ENCODE data around the gene TMEM273. TPM values are rescaled to one million over a fixed set of nuclear protein-coding genes. Genes with fewer than 3 reads are reported as not detected.

TMEM273 gene
- total RNA-seq, 1 experiment from 2014 or later: not detected

DNA sequence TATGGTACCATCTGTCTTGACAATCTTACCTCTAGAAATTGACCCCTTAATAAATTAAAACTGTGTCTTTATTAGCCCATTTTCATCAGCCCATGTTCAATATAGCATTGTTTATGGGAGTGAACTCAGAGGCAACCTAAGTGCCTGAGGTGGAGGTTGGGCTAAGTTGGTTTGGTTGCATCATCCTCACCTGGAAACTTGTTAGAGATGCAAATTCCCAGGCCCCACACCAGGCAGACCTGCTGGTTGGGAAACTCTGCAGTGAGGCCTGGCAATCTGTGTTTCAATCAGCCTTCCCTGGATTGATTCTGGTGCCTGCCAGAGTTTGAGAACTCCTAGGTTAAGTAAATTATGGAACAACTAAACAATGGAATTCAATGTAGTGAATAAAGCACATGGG, 44.9 kb downstream of the TMEM273 start:
- no peak for DNase-seq (ENCODE audit: low read depth, low spot score)

More for the DNA sequence above, 44.9 kb downstream of the TMEM273 start:
- Histone ChIP-seq H3K4me3 (replicated peaks in 1 of 2; ENCODE audit: low read depth in 1 of 2, low read length in 2 of 2) (no peak overlapping the region), H3K9me2 (ENCODE audit: insufficient read depth) (no peaks in the 10 kb centered on the region), H3K27me3 (ENCODE audit: insufficient read depth, low read length) (peaks cover 28% of the 10 kb centered on the region; the same call in 1 of the 2 replicates), H4K20me1 (ENCODE audit: insufficient read depth) (no peaks in the 10 kb centered on the region), H2AFZ (ENCODE audit: low read depth, low read length, poor library complexity, severe bottlenecking) (no peak overlapping the region), H3K36me3 (ENCODE audit: control insufficient read depth in 1 of 2, insufficient read depth in 2 of 2, low read length in 2 of 2) (no peaks in the 10 kb centered on the region), H3K4me2 (ENCODE audit: low read length) (no peak overlapping the region), H3K4me1 (ENCODE audit: control insufficient read depth in 1 of 2, insufficient read depth in 2 of 2, low read length in 2 of 2) (peaks cover 0 to 10% of the 10 kb centered on the region in 2 experiments; a peak in 1 of 4 replicates), H3K27ac (ENCODE audit: low read depth, low read length) (no peak overlapping the region), H3K79me2 (ENCODE audit: insufficient read depth, low read length) (no peaks in the 10 kb centered on the region), H3K9ac (ENCODE audit: low read length) (no peak overlapping the region), H3K9me3 (ENCODE audit: control insufficient read depth in 1 of 2, insufficient read depth in 1 of 2, low read depth in 1 of 2, low read length in 2 of 2) (no peaks in the 10 kb centered on the region)
- no peak for ATAC-seq
- intact Hi-C loops (cut with micrococcal nuclease): no loop called here
- BruUV-seq (replicated peaks): no TSS peak
- ChIA-PET CTCF (no interaction called here), POLR2A (no interaction called here), RAD21 (ENCODE audit: low non-redundant PET in 1 of 2, low total read pairs in 2 of 2, uncharacterized antibody in 2 of 2, unreplicated experiment in 2 of 2) (no interaction called here)
- no peak for TF ChIP-seq YY1 (IDR thresholded peaks at IDR 0.05; ENCODE audit: extremely low read depth, insufficient replicate concordance, low read depth, low read length)
- TF ChIP-seq CTCF (IDR thresholded peaks at IDR 0.05 in 2 of 3, conservative IDR thresholded peaks at IDR 0.05 in 1 of 3; ENCODE audit: borderline replicate concordance in 1 of 3, insufficient read depth in 1 of 3, low read depth in 2 of 3, low read length in 2 of 3): no peak
- TF ChIP-seq EGR1 (IDR thresholded peaks at IDR 0.05; ENCODE audit: low read depth): no peak
- TF ChIP-seq POLR2A (IDR thresholded peaks at IDR 0.05; ENCODE audit: borderline replicate concordance, extremely low read depth, insufficient read depth, insufficient read length): no peak
- TF ChIP-seq ZNF274 (IDR thresholded peaks at IDR 0.05; ENCODE audit: low read depth, low read length): no peak
- no peak for TF ChIP-seq EZH2 (IDR thresholded peaks at IDR 0.05)
- TF ChIP-seq RAD21 (IDR thresholded peaks at IDR 0.05; ENCODE audit: low read depth): no peak
- TF ChIP-seq, protein P1, sequence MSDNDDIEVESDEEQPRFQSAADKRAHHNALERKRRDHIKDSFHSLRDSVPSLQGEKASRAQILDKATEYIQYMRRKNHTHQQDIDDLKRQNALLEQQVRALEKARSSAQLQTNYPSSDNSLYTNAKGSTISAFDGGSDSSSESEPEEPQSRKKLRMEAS (IDR thresholded peaks at IDR 0.05): no peak
- TF ChIP-seq POLR2AphosphoS5 (IDR thresholded peaks at IDR 0.05; ENCODE audit: low read depth, low read length): no peak
- no peak for TF ChIP-seq ATF3 (IDR thresholded peaks at IDR 0.05)
- TF ChIP-seq, protein P2, sequence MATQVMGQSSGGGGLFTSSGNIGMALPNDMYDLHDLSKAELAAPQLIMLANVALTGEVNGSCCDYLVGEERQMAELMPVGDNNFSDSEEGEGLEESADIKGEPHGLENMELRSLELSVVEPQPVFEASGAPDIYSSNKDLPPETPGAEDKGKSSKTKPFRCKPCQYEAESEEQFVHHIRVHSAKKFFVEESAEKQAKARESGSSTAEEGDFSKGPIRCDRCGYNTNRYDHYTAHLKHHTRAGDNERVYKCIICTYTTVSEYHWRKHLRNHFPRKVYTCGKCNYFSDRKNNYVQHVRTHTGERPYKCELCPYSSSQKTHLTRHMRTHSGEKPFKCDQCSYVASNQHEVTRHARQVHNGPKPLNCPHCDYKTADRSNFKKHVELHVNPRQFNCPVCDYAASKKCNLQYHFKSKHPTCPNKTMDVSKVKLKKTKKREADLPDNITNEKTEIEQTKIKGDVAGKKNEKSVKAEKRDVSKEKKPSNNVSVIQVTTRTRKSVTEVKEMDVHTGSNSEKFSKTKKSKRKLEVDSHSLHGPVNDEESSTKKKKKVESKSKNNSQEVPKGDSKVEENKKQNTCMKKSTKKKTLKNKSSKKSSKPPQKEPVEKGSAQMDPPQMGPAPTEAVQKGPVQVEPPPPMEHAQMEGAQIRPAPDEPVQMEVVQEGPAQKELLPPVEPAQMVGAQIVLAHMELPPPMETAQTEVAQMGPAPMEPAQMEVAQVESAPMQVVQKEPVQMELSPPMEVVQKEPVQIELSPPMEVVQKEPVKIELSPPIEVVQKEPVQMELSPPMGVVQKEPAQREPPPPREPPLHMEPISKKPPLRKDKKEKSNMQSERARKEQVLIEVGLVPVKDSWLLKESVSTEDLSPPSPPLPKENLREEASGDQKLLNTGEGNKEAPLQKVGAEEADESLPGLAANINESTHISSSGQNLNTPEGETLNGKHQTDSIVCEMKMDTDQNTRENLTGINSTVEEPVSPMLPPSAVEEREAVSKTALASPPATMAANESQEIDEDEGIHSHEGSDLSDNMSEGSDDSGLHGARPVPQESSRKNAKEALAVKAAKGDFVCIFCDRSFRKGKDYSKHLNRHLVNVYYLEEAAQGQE (IDR thresholded peaks at IDR 0.05; ENCODE audit: low read depth): no peak
- no peak for TF ChIP-seq SP1 (IDR thresholded peaks at IDR 0.05; ENCODE audit: low read depth)
- no peak for TF ChIP-seq ELF1 (IDR thresholded peaks at IDR 0.05; ENCODE audit: borderline replicate concordance, low read depth)
- TF ChIP-seq, protein P3, sequence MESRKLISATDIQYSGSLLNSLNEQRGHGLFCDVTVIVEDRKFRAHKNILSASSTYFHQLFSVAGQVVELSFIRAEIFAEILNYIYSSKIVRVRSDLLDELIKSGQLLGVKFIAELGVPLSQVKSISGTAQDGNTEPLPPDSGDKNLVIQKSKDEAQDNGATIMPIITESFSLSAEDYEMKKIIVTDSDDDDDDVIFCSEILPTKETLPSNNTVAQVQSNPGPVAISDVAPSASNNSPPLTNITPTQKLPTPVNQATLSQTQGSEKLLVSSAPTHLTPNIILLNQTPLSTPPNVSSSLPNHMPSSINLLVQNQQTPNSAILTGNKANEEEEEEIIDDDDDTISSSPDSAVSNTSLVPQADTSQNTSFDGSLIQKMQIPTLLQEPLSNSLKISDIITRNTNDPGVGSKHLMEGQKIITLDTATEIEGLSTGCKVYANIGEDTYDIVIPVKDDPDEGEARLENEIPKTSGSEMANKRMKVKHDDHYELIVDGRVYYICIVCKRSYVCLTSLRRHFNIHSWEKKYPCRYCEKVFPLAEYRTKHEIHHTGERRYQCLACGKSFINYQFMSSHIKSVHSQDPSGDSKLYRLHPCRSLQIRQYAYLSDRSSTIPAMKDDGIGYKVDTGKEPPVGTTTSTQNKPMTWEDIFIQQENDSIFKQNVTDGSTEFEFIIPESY (IDR thresholded peaks at IDR 0.05; ENCODE audit: extremely low read depth, insufficient replicate concordance, low read length): no peak
- TF ChIP-seq TCF7L2 (IDR thresholded peaks at IDR 0.05; ENCODE audit: borderline replicate concordance, extremely low read depth, insufficient read depth, insufficient read length): no peak
